Measurements from ENCODE around the gene RASA3. TPM values are rescaled to one million over a fixed set of nuclear protein-coding genes. Genes with fewer than 3 reads are reported as not detected.

RASA3 gene
- total and polyA plus RNA-seq, 9 of the 15 experiments (the other 6 are each of a cell fraction or from before 2014, with no cell fraction given): 0.72 to 25.3 (median 14.4) TPM

DNA sequence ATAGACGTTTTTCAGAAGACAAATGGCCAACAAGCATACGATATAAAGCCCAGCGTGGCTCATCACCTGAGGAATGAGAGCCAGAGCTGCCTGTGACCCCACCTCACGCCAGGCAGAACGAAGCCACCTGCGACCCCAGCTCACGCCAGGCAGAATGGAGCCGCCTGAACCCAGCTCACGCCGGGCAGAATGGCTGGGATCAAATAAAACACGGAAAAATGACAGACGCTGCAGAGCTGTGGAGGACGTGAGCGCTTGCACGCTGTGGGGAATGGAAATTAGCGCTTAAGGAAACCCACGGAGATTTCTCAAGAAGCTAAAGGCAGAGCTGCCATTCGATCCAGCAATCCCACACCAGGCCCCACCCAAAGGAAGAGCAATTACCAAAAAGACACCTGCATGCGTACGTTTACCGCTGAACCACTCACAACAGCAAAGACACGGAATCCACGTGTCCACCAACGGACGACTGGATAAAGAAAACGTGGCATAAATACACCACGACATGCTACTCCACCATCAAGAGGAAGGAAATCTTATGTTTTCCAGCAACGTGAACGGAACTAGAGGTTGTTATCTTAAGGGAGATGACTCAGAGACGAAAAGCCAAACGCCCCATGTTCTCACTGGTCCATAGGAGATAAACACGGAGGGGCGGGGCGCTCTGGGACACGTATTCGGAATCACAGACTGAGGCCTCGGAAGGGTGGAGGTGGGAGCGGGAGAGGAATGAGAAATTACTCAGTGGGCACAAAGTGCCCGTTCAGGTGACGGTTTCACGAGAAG is 127.8 kb downstream of the RASA3 start (continued):
- no peak for TF ChIP-seq ILF3 (IDR thresholded peaks at IDR 0.05; ENCODE audit: borderline replicate concordance)
- peak; percentile 54 for TF ChIP-seq GABPA (tag; conservative IDR thresholded peaks at IDR 0.05; ENCODE audit: low read depth)
- no peak for TF ChIP-seq RAD51 (IDR thresholded peaks at IDR 0.05; ENCODE audit: borderline replicate concordance, low read depth)
- TF ChIP-seq, protein P1, sequence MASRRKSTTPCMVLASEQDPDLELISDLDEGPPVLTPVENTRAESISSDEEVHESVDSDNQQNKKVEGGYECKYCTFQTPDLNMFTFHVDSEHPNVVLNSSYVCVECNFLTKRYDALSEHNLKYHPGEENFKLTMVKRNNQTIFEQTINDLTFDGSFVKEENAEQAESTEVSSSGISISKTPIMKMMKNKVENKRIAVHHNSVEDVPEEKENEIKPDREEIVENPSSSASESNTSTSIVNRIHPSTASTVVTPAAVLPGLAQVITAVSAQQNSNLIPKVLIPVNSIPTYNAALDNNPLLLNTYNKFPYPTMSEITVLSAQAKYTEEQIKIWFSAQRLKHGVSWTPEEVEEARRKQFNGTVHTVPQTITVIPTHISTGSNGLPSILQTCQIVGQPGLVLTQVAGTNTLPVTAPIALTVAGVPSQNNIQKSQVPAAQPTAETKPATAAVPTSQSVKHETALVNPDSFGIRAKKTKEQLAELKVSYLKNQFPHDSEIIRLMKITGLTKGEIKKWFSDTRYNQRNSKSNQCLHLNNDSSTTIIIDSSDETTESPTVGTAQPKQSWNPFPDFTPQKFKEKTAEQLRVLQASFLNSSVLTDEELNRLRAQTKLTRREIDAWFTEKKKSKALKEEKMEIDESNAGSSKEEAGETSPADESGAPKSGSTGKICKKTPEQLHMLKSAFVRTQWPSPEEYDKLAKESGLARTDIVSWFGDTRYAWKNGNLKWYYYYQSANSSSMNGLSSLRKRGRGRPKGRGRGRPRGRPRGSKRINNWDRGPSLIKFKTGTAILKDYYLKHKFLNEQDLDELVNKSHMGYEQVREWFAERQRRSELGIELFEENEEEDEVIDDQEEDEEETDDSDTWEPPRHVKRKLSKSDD (conservative IDR thresholded peaks at IDR 0.05; ENCODE audit: low read length): no peak
- TF ChIP-seq POU5F1 (IDR thresholded peaks at IDR 0.05; ENCODE audit: borderline replicate concordance, low read depth, low read length, partially characterized antibody): no peak
- peak in 1 of 2 experiments; percentile 24; a peak in 1 of 4 replicates for TF ChIP-seq TBL1XR1 (IDR thresholded peaks at IDR 0.05; ENCODE audit: low read length in 2 of 2)
- TF ChIP-seq, protein P2, sequence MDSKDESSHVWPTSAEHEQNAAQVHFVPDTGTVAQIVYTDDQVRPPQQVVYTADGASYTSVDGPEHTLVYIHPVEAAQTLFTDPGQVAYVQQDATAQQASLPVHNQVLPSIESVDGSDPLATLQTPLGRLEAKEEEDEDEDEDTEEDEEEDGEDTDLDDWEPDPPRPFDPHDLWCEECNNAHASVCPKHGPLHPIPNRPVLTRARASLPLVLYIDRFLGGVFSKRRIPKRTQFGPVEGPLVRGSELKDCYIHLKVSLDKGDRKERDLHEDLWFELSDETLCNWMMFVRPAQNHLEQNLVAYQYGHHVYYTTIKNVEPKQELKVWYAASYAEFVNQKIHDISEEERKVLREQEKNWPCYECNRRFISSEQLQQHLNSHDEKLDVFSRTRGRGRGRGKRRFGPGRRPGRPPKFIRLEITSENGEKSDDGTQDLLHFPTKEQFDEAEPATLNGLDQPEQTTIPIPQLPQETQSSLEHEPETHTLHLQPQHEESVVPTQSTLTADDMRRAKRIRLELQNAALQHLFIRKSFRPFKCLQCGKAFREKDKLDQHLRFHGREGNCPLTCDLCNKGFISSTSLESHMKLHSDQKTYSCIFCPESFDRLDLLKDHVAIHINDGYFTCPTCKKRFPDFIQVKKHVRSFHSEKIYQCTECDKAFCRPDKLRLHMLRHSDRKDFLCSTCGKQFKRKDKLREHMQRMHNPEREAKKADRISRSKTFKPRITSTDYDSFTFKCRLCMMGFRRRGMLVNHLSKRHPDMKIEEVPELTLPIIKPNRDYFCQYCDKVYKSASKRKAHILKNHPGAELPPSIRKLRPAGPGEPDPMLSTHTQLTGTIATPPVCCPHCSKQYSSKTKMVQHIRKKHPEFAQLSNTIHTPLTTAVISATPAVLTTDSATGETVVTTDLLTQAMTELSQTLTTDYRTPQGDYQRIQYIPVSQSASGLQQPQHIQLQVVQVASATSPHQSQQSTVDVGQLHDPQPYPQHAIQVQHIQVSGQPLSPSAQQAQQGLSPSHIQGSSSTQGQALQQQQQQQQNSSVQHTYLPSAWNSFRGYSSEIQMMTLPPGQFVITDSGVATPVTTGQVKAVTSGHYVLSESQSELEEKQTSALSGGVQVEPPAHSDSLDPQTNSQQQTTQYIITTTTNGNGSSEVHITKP (IDR thresholded peaks at IDR 0.05; ENCODE audit: partially characterized antibody): no peak
- TF ChIP-seq RBFOX2 (IDR thresholded peaks at IDR 0.05; ENCODE audit: low read depth, low read length): peak; percentile 60
- peak; percentile 52 for TF ChIP-seq CBFA2T2 (conservative IDR thresholded peaks at IDR 0.05)
- TF ChIP-seq ZNF184 (CRISPR knock-in tag; IDR thresholded peaks at IDR 0.05): no peak
- no peak for TF ChIP-seq BMI1 (IDR thresholded peaks at IDR 0.05; ENCODE audit: low read length)
- TF ChIP-seq ZNF347 (CRISPR knock-in tag; IDR thresholded peaks at IDR 0.05; ENCODE audit: low read depth): no peak
- no peak for TF ChIP-seq ZNF778 (CRISPR knock-in tag; IDR thresholded peaks at IDR 0.05)
- TF ChIP-seq FOXJ2 (tag; IDR thresholded peaks at IDR 0.05): 0 out of 2 replicates have a peak, but pooled peaks have one; percentile 14
- TF ChIP-seq ARID1B (IDR thresholded peaks at IDR 0.05): peak; percentile 87
- TF ChIP-seq, protein P3, sequence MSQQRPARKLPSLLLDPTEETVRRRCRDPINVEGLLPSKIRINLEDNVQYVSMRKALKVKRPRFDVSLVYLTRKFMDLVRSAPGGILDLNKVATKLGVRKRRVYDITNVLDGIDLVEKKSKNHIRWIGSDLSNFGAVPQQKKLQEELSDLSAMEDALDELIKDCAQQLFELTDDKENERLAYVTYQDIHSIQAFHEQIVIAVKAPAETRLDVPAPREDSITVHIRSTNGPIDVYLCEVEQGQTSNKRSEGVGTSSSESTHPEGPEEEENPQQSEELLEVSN (IDR thresholded peaks at IDR 0.05; ENCODE audit: borderline replicate concordance in 1 of 2, extremely low read depth in 1 of 2, insufficient read depth in 1 of 2, insufficient read length in 1 of 2, low read depth in 1 of 2, low read length in 1 of 2, poor library complexity in 1 of 2, severe bottlenecking in 1 of 2): no peak
- TF ChIP-seq RBBP5 (IDR thresholded peaks at IDR 0.05; ENCODE audit: borderline replicate concordance, insufficient read depth, low read length, poor library complexity, severe bottlenecking): no peak
- TF ChIP-seq PHF21A (IDR thresholded peaks at IDR 0.05; ENCODE audit: borderline replicate concordance, low read depth): peak; percentile 20; the same call in 1 of the 2 replicates
- no peak for TF ChIP-seq ZNF124 (CRISPR knock-in tag; IDR thresholded peaks at IDR 0.05)

All from K562 (cell line).